H7 (cell line): Measurements from ENCODE around the gene ADH4. TPM values are rescaled to one million over a fixed set of nuclear protein-coding genes. Genes with fewer than 3 reads are reported as not detected.
"Not testable (repeated sequence)": the region's sequence is repeated elsewhere in the genome, so short reads cannot be mapped to it uniquely, and the experiment has no call there.

ENCODE experiments used
- DNase-seq: peaks from one replicate; pipeline ENCODE4 v3.0.0; 2012
- H3K27me3 ChIP-seq: 2 replicates; pipeline ENCODE4 v1.6.0; 2011; ENCODE audit warnings: mild to moderate bottlenecking, low read length; ENCODE audit not compliant: control insufficient read depth, insufficient read depth
- H3K36me3 ChIP-seq: replicated peaks from 2 replicates; pipeline ENCODE4 v1.5.1; 2011; ENCODE audit warnings: low read length; ENCODE audit not compliant: control insufficient read depth, insufficient read depth
- H3K4me3 ChIP-seq: 2 replicates; pipeline ENCODE4 v1.5.1; 2011; ENCODE audit warnings: low read depth, mild to moderate bottlenecking, control low read depth, low read length, moderate library complexity; ENCODE audit not compliant: insufficient read depth
- total RNA-seq: library from RNA; depleted of rRNA; stranded (reverse); fragments of >200 nt; shearing (Covaris generic); gene quantifications from 2 replicates; pipeline ENCODE4 v1.2.3, GENCODE V29; 2014

Gene ADH4
- total RNA-seq, 1 experiment from 2014 or later = 0.55 TPM

- H3K4me3 ChIP-seq = no peak overlapping the region
- no peak for DNase-seq
- no peaks in the 10 kb centered on the region for H3K27me3 ChIP-seq
- no peaks in the 10 kb centered on the region for H3K36me3 ChIP-seq
These were observed 7.9 kb upstream of the ADH4 start for GRCh38 chr4:99151995-99152394.

DNA sequence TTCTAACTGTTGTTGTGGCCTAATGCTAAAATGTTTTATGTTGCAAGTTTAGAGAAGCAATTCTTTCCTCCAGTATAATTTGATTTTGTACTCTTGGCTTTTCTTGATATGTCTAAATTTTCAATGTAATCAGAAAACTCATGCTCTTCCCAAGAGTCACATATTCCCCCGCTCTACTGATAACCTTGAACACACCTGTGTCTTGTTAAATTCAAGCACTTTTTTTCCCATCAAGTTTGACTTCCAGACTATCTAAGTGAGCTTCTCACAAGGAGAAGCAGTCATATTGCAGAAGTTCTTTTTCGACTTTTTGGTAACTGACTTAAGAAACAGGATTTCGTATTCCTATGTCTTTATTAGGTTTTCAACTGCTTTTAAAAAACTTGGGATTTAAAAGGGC, 7.4 kb upstream of the ADH4 start:
- DNase-seq = no peak
- H3K4me3 ChIP-seq = no peak overlapping the region
- H3K36me3 ChIP-seq = no peaks in the 10 kb centered on the region
- no peaks in the 10 kb centered on the region for H3K27me3 ChIP-seq

- H3K27me3 ChIP-seq = no peaks in the 10 kb centered on the region
- no peak overlapping the region for H3K4me3 ChIP-seq
- no peak for DNase-seq
- H3K36me3 ChIP-seq = no peaks in the 10 kb centered on the region
These were observed 5.4 kb upstream of the ADH4 start for GRCh38 chr4:99149426-99150019.

- Histone ChIP-seq H3K27me3 (no peaks in the 10 kb centered on the region), H3K4me3 (no peak overlapping the region), H3K36me3 (no peaks in the 10 kb centered on the region)
- no peak for DNase-seq
These were observed 4.5 kb upstream of the ADH4 start for GRCh38 chr4:99148550-99148949.

GRCh38 chr4:99144587-99144986, 490 bp upstream of the ADH4 start:
- Histone ChIP-seq H3K36me3 (no peaks in the 10 kb centered on the region), H3K27me3 (no peaks in the 10 kb centered on the region), H3K4me3 (no peak overlapping the region)
- no peak for DNase-seq

DNA sequence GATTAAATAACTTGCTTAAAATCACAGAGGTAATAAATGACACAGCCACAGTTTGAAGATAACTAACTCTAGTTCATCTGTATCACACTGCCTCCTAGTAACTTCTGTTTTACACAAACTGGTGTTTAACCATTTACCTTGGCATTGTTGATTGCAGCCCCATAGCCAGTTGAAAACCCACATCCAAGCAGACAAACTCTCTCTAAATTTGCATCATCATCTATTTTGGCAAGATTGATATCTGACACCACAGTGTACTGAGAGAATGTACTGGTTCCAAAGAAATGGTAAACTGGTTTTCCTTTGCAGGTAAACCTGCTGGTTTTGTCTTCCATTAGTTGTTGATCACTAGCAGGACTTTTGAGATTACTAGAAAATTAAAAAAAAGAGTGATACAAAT, 7.8 kb downstream of the ADH4 start:
- no peak for DNase-seq
- no peaks in the 10 kb centered on the region for H3K36me3 ChIP-seq
- H3K27me3 ChIP-seq = no peaks in the 10 kb centered on the region
- H3K4me3 ChIP-seq = no peak overlapping the region

GRCh38 chr4:99135541-99136162, 8.4 kb downstream of the ADH4 start:
- H3K27me3 ChIP-seq = no peaks in the 10 kb centered on the region
- H3K36me3 ChIP-seq = no peaks in the 10 kb centered on the region
- no peak overlapping the region for H3K4me3 ChIP-seq
- no peak for DNase-seq

- H3K36me3 ChIP-seq = no peaks in the 10 kb centered on the region
- H3K27me3 ChIP-seq = no peaks in the 10 kb centered on the region
- DNase-seq = no peak
- H3K4me3 ChIP-seq = no peak overlapping the region
These were observed 9.5 kb downstream of the ADH4 start for GRCh38 chr4:99134586-99134985.

DNA sequence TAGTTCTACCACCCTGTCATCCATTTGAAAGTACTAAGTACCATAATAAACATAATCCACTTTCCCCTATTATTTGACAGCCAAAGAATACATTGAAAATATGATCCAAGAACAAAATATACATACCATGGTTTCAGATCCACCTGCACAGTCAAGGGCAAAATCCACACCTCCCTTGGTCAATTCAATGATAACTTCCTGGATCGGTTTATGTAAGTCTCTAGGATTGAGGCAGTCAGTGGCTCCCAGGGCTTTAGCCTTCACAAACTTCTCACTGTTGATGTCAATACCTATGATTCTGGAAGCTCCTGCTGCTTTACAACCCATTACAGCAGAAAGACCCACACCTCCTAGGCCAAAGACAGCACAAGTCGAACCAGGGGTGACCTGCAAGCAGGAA, 12.7 kb downstream of the ADH4 start:
- no peak for DNase-seq
- H3K36me3 ChIP-seq = no peaks in the 10 kb centered on the region
- no peak overlapping the region for H3K4me3 ChIP-seq
- no peaks in the 10 kb centered on the region for H3K27me3 ChIP-seq

GRCh38 chr4:99126376-99126775, 17.7 kb downstream of the ADH4 start:
- no peaks in the 10 kb centered on the region for H3K27me3 ChIP-seq
- no peak for DNase-seq
- H3K36me3 ChIP-seq = no peaks in the 10 kb centered on the region
- H3K4me3 ChIP-seq = no peak overlapping the region

DNA sequence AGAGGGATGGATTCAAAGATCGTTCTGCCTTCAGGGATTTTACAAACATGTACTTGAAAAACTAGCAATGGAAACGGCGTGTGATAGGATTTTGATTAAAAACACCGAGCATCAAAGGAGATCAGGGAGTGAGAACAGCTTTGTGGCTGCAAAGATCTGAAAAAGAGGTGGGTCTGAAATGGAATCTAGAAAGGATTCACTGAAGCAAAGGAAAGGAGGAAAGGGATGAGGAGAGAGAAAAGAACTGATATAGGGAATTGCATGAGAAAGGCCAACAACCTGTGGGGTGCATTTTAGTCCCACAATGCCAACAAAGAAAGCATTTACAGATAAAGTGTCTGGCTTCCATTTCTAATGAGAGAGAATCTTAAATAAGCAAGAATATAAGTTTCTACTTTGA, 23.1 kb downstream of the ADH4 start:
- peak; percentile 23 for DNase-seq
- no peaks in the 10 kb centered on the region for H3K27me3 ChIP-seq
- no peaks in the 10 kb centered on the region for H3K36me3 ChIP-seq
- H3K4me3 ChIP-seq = no peak overlapping the region

- no peak for DNase-seq
- no peaks in the 10 kb centered on the region for H3K27me3 ChIP-seq
- no peak overlapping the region for H3K4me3 ChIP-seq
- H3K36me3 ChIP-seq = no peaks in the 10 kb centered on the region
These were observed 23.6 kb downstream of the ADH4 start for GRCh38 chr4:99120501-99120900.

GRCh38 chr4:99117876-99118693, 26.0 kb downstream of the ADH4 start:
- no peaks in the 10 kb centered on the region for H3K36me3 ChIP-seq
- DNase-seq = no peak
- H3K4me3 ChIP-seq = no peak overlapping the region
- H3K27me3 ChIP-seq = no peaks in the 10 kb centered on the region

GRCh38 chr4:99117122-99117841, 26.8 kb downstream of the ADH4 start:
- DNase-seq, H3K36me3 ChIP-seq, H3K27me3 ChIP-seq: not testable (repeated sequence)

GRCh38 chr4:99109286-99109685, 34.8 kb downstream of the ADH4 start:
- not testable (repeated sequence) for H3K4me3 ChIP-seq, DNase-seq, H3K36me3 ChIP-seq, H3K27me3 ChIP-seq

More at GRCh38 chr4:99117122-99117841, 26.8 kb downstream of the ADH4 start:
- H3K4me3 ChIP-seq = not testable (repeated sequence)
